IPS-NIHi7 (cell line): ENCODE data around the gene SMC4.

Experiments
- DNase-seq: peaks from one replicate; pipeline ENCODE4 v3.0.0; 2012; ENCODE audit warnings: mixed read lengths; ENCODE audit errors: extremely low spot score

SMC4 gene

GRCh38 chr3:160475884-160476283 lies 76.4 kb downstream of the SMC4 start:
- DNase-seq = no peak

GRCh38 chr3:160477750-160478149 lies 78.3 kb downstream of the SMC4 start:
- no peak for DNase-seq

- DNase-seq = no peak
Measured at GRCh38 chr3:160478338-160478737, 78.9 kb downstream of the SMC4 start.

GRCh38 chr3:160479376-160479775 lies 79.9 kb downstream of the SMC4 start:
- no peak for DNase-seq

- DNase-seq = no peak
Measured at GRCh38 chr3:160480931-160481330, 81.5 kb downstream of the SMC4 start.

- DNase-seq = no peak
Measured at GRCh38 chr3:160481856-160482255, 82.4 kb downstream of the SMC4 start.

- DNase-seq = no peak
Measured at GRCh38 chr3:160482796-160483195, 83.3 kb downstream of the SMC4 start.
